Raji (cell line): Measurements from ENCODE around the gene TMEM119.

Source experiments
- POLR2A ChIP-seq: IDR thresholded peaks from 2 replicates; pipeline ENCODE4 v1.6.1; 2011; ENCODE audit warnings: low read depth, low read length, control low read depth; ENCODE audit not compliant: insufficient read depth

TMEM119 gene

GRCh38 chr12:108600702-108601007, 2.8 kb upstream of the TMEM119 start:
- no peak for TF ChIP-seq POLR2A

- no peak for TF ChIP-seq POLR2A
Measured at GRCh38 chr12:108599948-108600701, 2.2 kb upstream of the TMEM119 start.

- TF ChIP-seq POLR2A, result no peak
Measured at GRCh38 chr12:108599541-108599940, 1.7 kb upstream of the TMEM119 start.

GRCh38 chr12:108598553-108599250, 818 bp upstream of the TMEM119 start:
- no peak for TF ChIP-seq POLR2A

- no peak for TF ChIP-seq POLR2A
Measured at GRCh38 chr12:108596854-108597558, 878 bp downstream of the TMEM119 start.

- TF ChIP-seq POLR2A, result no peak
Measured at GRCh38 chr12:108595711-108596647, 1.9 kb downstream of the TMEM119 start.

GRCh38 chr12:108594960-108595710, 2.7 kb downstream of the TMEM119 start:
- TF ChIP-seq POLR2A, result no peak

- no peak for TF ChIP-seq POLR2A
Measured at GRCh38 chr12:108594323-108594903, 3.5 kb downstream of the TMEM119 start.

GRCh38 chr12:108592033-108592909, 5.6 kb downstream of the TMEM119 start:
- no peak for TF ChIP-seq POLR2A

- no peak for TF ChIP-seq POLR2A
Measured at GRCh38 chr12:108591267-108591980, 6.5 kb downstream of the TMEM119 start.

- no peak for TF ChIP-seq POLR2A
Measured at GRCh38 chr12:108589840-108590229, 8.0 kb downstream of the TMEM119 start.
